HG02973 (cell line): Measurements from ENCODE around the gene BZW1.
"Not testable (repeated sequence)": the region's sequence is repeated elsewhere in the genome, so short reads cannot be mapped to it uniquely, and the experiment has no call there.

Experiments used
- ATAC-seq: cut with Tn5 transposase; IDR thresholded peaks from one replicate; pipeline ENCODE4 v1.9.1; 2021; ENCODE audit warnings: moderate library complexity; ENCODE audit not compliant: unreplicated experiment

Gene BZW1

DNA sequence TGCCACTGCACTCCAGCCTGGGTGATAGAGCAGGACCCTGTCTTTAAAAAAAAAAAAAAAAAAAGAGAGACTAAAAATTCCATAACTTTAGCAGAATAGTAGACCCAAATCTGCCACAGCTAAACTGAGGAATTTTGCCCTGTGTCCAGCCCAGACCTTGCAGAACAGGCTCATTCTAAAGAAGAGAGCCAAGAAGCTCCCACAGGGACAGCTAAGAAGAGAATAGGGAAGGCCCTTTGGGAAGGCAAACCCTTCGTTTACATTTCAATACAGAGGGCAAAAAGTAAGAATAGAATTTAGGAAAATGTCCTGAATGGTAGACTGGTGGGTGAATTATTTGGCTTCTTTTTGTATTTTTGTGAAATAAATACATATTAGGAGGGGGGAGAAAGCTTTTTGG, 21.5 kb upstream of the BZW1 start:
- no peak for ATAC-seq

GRCh38 chr2:200791905-200792304, 19.8 kb upstream of the BZW1 start:
- ATAC-seq, result no peak

DNA sequence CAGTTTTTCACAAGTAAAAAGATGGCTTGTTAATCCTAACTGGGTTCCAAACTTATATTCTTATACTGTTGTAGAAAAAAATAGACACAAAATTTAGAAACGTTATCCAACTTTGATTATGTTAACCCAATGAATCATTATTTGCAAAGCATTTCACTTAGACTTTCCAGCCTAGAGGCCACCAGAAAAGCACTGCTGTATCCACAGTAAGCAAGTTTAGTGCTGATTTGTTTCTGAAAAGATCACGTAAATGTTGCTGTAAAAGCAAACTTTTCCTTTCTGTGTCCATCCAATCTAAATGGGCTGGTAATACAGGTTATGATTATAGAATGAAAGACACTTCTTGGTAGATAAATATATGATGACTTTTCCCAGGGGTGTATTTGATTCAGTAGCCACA, 17.6 kb upstream of the BZW1 start:
- ATAC-seq, result no peak

GRCh38 chr2:200795028-200795440, 16.7 kb upstream of the BZW1 start:
- ATAC-seq, result no peak

- ATAC-seq, result no peak
Measured at GRCh38 chr2:200796561-200796960, 15.1 kb upstream of the BZW1 start.

- ATAC-seq, result no peak
Measured at GRCh38 chr2:200797242-200797770, 14.4 kb upstream of the BZW1 start.

DNA sequence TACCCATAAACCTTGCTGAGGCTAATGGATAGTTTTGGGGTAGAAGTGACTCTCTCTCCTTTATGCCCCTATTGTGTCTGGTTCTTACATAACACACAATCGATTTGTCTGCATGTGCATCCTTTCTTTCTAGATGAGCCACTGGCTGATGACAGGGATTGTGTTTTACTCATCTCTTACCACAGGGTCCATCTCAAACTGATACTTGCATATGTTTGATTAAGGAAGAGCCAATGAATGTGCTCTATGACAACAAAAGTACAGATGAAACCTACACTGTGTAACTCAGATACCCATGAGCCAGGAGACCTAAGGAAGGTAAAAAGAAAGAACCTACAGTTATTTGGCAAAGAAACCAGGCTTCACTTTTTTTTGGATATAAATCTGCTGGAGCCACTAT, 13.2 kb upstream of the BZW1 start:
- no peak for ATAC-seq

GRCh38 chr2:200800458-200800857, 11.3 kb upstream of the BZW1 start:
- ATAC-seq, result no peak

DNA sequence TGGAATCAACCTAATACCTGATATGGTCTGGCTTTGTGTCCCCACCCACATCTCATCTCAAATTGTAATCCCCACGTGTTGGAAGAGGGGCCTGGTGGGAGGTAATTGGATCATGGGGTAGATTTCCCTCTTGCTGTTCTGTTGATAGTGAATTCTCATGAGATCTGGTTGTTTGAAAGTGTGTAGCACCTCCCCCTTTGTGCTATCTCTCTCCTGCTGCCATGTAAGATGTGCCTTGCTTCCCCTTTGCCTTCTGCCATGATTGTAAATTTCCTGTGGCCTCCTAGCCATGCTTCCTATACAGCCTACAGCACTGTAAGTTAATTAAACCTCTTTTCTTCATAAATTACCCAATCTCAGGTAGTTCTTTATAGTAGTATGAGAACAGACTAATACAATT, 10.3 kb upstream of the BZW1 start:
- not testable (repeated sequence) for ATAC-seq

DNA sequence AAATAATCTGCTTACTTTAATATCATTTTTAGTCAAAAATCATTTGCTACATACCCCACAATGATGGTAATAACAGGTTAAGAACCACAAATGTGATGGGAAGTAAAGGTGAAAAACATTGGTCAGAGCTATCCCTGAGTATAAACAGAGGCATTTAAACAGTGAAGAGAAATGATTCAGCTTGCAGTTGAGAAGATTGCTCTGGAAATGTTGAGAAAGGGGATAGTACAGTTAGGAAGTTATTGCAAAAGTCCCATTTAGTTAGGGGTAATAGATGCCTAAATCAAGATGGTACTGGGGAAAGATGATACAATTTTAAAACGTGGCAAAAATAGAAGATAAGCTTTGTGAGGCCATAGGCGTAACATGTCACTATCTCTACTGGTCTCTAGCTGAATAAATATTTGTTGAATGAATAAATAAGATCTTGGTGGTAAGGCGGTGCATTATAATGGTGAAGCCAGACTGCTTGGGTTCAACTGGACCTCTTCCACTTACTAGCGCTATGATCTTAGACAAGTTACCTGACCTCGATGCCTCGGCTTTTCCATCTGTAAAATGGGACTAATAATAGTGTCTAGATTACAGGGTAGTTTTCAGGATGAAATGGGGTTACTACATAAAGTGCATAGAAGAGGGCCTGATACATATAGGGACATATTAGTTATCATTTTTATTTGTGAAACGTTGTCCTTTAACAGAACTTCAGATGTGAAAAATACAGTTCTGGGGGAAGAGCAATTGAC, 2.0 kb upstream of the BZW1 start:
- ATAC-seq, result no peak

DNA sequence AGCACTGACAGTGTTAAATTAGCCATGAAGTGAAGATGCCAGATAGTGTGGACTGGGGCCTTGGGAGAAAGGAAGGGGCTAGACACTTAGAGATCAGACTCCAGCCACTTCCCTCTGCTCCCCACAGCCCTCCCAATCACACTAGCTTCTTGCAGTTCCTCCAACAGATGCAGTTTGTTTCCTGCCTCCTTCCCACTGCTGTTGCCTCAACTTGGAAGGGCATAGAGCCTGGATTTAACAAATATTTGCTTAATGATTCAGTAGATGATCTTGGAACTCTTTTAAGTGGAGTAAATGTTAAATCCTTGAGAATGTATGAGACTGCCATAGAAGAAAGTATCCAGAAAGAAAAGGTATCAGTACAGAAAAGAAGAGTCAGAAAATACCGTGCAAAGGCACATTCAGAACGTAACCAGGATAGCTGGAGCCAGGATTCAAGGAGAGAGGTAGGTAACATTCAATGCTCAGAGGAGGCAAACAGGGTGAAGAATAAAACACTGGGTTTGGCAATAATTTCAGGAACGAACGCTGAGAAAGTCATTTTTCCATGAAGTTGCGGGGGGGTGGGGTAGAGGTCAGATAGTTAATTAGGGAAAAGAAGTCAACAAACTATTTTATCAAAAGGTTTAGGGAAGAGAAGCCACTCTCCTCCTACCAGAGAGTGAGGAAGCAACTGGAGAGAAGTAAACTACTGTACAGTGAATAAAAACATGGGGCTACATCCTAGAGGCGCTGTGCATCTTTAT, 1.3 kb upstream of the BZW1 start:
- no peak for ATAC-seq

- ATAC-seq, result no peak
Measured at GRCh38 chr2:200810998-200811332, 745 bp upstream of the BZW1 start.

DNA sequence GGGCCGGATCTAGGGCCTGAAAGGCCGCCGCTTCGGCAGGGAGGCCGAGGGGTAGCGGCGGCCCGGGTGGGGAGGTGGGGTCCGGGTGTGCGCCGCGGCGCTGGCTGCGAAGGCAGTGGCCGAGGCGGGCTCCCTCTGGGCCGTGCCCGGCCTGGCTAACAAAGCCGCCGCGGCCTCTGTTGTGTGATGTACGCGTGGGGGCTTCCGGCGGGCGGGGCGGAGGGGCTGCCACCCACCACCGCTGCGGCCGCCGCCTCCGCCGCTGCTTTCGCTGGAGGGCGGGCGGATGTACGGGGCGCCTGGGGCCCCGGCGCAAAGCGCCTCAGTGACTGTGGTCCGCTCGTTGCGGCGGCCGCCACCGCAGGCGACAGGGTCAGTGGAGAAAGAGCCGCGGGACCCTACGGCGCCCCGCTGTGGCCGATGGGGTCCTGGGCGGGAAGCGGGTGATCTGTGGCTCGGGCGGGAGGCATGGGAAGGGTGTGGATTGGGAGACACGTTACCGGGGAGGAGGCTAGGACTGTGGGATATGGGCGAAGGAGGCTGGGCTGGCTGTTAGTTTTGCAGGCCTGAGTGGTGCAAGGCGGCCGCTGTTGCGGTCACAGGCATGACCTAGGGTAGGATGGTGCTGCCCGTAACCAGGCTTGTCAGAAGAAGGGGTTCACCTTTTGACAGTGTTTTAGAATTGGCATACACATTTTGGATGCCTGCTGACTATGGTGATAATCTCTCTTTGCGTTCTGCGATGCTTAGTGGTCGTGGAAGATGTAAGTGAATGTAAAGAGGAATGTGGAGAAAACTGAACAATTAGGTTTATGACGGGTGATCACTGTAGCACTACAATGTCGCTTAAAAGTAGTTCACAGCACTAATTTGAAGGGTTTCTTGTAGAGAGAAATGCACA, 662 bp downstream of the BZW1 start:
- ATAC-seq, result peak; percentile 36

GRCh38 chr2:200814276-200814815, 2.6 kb downstream of the BZW1 start:
- no peak for ATAC-seq

DNA sequence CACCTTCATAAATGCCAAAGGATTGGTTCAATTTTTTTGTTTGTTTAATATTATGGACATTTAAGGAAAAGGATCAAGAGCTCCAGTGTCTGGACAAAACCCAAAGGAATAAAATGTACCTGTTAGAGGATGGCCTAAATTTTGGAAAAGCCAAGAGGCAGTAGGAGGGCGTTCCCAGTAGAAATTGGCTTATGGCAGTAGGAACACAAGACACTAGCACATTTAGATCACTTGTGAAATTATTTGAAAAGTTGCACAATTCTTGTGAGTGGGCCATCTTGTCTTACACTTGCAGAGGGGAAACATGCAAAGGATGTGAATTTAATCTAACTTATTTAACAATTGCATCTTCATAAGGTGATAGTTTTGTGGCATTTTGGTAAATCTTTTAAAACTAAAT, 3.2 kb downstream of the BZW1 start:
- ATAC-seq, result no peak

GRCh38 chr2:200818732-200819131, 7.0 kb downstream of the BZW1 start:
- not testable (repeated sequence) for ATAC-seq

DNA sequence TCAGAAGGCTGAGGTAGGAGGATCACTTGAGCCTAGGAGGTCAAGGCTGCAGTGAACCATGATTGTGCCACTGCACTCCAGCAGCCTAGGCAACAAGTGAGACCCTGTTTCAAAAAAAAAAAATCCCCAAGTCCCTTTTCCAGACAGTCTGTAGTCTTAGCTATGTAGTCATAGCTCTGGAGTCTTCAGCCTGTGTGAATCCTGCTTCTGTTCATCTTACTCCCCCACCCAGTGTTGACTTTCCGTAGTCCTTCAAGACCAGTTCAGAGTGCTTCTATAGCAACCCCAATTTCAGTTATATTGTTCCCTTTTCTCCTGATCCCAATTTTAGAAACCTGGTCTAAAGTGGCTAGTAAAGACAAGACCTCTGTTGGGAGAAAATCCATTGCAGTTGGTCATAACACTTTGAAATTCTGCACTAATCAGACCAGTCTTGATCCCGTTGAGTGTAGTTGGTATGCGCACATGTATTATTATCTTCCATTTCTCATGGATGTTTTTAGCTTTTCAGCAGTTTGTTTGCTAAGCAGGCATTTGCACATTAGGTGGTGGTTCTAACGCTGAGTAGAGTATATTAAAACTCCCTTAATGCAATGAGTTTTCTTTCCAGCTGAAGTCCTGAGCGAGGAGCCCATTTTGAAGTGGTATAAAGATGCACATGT, 9.0 kb downstream of the BZW1 start:
- ATAC-seq, result no peak

DNA sequence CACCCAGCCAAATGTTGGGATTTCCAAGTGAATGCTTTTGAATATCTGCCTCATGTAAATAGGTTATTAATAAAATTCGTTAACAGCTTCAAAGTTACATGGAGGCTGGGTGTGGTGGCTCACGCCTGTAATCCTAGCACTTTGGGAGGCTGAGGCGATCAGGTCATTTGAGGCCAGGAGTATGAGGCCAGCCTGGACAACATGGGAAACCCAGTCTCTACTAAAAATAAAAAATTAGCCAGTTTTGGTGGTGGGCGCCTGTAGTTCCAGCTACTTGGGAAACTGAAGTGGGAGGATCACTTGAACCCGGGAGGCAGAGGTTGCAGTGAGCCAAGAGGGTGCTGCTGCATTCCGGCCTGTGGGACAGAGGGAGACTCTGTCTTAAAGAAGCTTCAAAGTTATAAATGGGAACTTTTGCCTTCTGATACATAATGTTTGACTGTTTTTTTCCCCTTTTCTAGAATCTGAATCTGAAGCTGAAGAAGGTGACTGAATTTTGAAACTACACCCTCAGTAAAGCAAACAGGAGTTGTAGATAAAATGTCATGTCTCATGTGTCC, 10.1 kb downstream of the BZW1 start:
- no peak for ATAC-seq

DNA sequence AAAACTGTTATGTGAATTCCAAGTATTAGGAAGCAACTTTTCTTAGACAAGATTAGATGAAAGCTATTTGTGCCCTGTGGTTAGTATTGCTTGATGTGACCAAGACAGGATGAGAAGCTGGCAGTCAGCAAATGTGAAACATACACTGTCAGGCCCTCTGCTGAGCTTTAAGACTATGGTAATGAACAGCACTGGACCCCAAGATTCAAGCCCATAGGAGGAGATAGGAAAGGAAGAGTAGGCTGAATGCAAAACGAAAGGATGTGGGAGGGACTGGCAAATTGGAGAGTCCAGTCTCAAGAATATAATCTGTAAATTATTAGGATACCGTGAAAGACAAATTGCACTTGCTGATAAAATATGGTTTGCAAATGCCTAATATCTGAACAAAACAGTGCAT, 16.4 kb downstream of the BZW1 start:
- ATAC-seq, result no peak

GRCh38 chr2:200828572-200829257, 17.0 kb downstream of the BZW1 start:
- no peak for ATAC-seq
